GM10248 (cell line): Measurements from ENCODE around the gene HSPA12B.
A peak's percentile ranks its signal among the peaks of the same experiment; 100 is the strongest.

Source experiments
- CTCF ChIA-PET: fragments of 300-600 bp; sonication (Branson Sonifier 250); formaldehyde crosslinking; extraction: SDS; loops from one replicate; lab custom pipeline; 2021; ENCODE audit warnings: antibody characterized with exemption; lab: Yijun Ruan, JAX
- POLR2A ChIA-PET: fragments of 350-650 bp; sonication (Branson Sonifier 250); formaldehyde crosslinking; extraction: SDS; loops from one replicate; lab custom pipeline; 2020; ENCODE audit warnings: antibody characterized with exemption; lab: Yijun Ruan, JAX
- DNase-seq: peaks from one replicate; pipeline ENCODE4 v3.0.0; 2012; ENCODE audit errors: extremely low spot score
- CTCF ChIP-seq: IDR thresholded peaks from 2 replicates; pipeline ENCODE4 v1.5.1; 2012; ENCODE audit warnings: mild to moderate bottlenecking, low read depth; ENCODE audit errors: extremely low read depth, missing control alignments, control extremely low read depth

HSPA12B gene

GRCh38 chr20:3712279-3712873 is 20.1 kb upstream of the HSPA12B start, which contains the start of gene SIGLEC1:
SIGLEC1 (minus strand) TSS chr20:3712600; CDS start chr20:3707128, 5,472 bp downstream.
- POLR2A ChIA-PET: interaction anchor here (0.6 kb wide), 1 partner anchor 560 kb away, joined by 3 read pairs; no protein-coding TSS in a partner anchor

GRCh38 chr20:3714092-3714491 is 18.4 kb upstream of the HSPA12B start:
- ChIA-PET POLR2A (no interaction called here), CTCF (interaction anchor here (2.3 to 2.7 kb wide), 2 partner anchors 37 to 151 kb away, joined by 9 to 15 read pairs; no protein-coding TSS in a partner anchor)
- no peak for TF ChIP-seq CTCF
- DNase-seq: no peak

More at GRCh38 chr20:3712279-3712873, 20.1 kb upstream of the HSPA12B start, which contains the start of gene SIGLEC1:
- CTCF ChIA-PET: interaction anchor here (1.0 to 2.7 kb wide), 4 partner anchors 35 to 373 kb away, joined by 3 to 15 read pairs (median 6); no protein-coding TSS in a partner anchor
- TF ChIP-seq CTCF: no peak
- no peak for DNase-seq

GRCh38 chr20:3716195-3716834 is 16.2 kb upstream of the HSPA12B start:
- DNase-seq: peak; percentile 57
- peak; percentile 62 for TF ChIP-seq CTCF
- CTCF ChIA-PET: interaction anchor here (0.5 to 2.1 kb wide), 16 partner anchors 8 to 369 kb away, joined by 3 to 9 read pairs (median 5); partner anchors contain the start of genes ADISSP and AP5S1
- POLR2A ChIA-PET: no interaction called here

- TF ChIP-seq CTCF: no peak
- DNase-seq: no peak
- CTCF ChIA-PET: interaction anchor here (1.0 to 3.1 kb wide), 4 partner anchors 9 to 156 kb away, joined by 3 to 18 read pairs (median 4); no protein-coding TSS in a partner anchor
- POLR2A ChIA-PET: no interaction called here
Observed at GRCh38 chr20:3719046-3719445, 13.4 kb upstream of the HSPA12B start.

GRCh38 chr20:3720068-3720467 is 12.4 kb upstream of the HSPA12B start:
- no peak for DNase-seq
- CTCF ChIA-PET: interaction anchor here (1.0 to 3.1 kb wide), 5 partner anchors 10 to 157 kb away, joined by 3 to 18 read pairs (median 3); no protein-coding TSS in a partner anchor
- POLR2A ChIA-PET: no interaction called here
- no peak for TF ChIP-seq CTCF

- DNase-seq: no peak
- ChIA-PET CTCF (interaction anchor here (1.0 to 3.1 kb wide), 2 partner anchors 10 to 157 kb away, joined by 3 to 18 read pairs; no protein-coding TSS in a partner anchor), POLR2A (no interaction called here)
- no peak for TF ChIP-seq CTCF
Observed at GRCh38 chr20:3720626-3721025, 11.9 kb upstream of the HSPA12B start.
